Bronchial epithelial cell (primary cell): Measurements from ENCODE around the gene OR13F1. TPM values are rescaled to one million over a fixed set of nuclear protein-coding genes. Genes with fewer than 3 reads are reported as not detected.

Experiments
- DNase-seq: peaks from one replicate; pipeline ENCODE4 v3.0.0-alpha.2; 2010; ENCODE audit warnings: low read depth
- FAIRE-seq: peaks from 2 replicates; lab custom pipeline; 2011; peaks lifted over from hg19 to GRCh38; lab: Jason Lieb, UNC
- H3K27me3 ChIP-seq: 2 replicates; pipeline ENCODE4 v1.5.1; 2011; ENCODE audit warnings: low read length; ENCODE audit not compliant: control insufficient read depth, insufficient read depth
- H3K36me3 ChIP-seq: 2 replicates; pipeline ENCODE4 v1.5.1; 2011; ENCODE audit warnings: low read length; ENCODE audit not compliant: control insufficient read depth, insufficient read depth
- H3K4me3 ChIP-seq: 2 replicates; pipeline ENCODE4 v1.5.1; 2011; ENCODE audit warnings: mild to moderate bottlenecking, low read depth, low read length, control low read depth
- total RNA-seq: library from RNA; depleted of rRNA; stranded (reverse); fragments of >200 nt; gene quantifications from 2 replicates; pipeline ENCODE4 v1.2.1, GENCODE V29; 2014
- TF ChIP-seq, protein P1 (sequence below): IDR thresholded peaks from 2 replicates; pipeline ENCODE4 v1.5.1; 2011; ENCODE audit warnings: mild to moderate bottlenecking, moderate library complexity, low read length, control low read depth, inconsistent platforms; ENCODE audit not compliant: insufficient read depth, severe bottlenecking

OR13F1 gene, protein sequence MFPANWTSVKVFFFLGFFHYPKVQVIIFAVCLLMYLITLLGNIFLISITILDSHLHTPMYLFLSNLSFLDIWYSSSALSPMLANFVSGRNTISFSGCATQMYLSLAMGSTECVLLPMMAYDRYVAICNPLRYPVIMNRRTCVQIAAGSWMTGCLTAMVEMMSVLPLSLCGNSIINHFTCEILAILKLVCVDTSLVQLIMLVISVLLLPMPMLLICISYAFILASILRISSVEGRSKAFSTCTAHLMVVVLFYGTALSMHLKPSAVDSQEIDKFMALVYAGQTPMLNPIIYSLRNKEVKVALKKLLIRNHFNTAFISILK
- total RNA-seq, result not detected in 2 replicates

DNA sequence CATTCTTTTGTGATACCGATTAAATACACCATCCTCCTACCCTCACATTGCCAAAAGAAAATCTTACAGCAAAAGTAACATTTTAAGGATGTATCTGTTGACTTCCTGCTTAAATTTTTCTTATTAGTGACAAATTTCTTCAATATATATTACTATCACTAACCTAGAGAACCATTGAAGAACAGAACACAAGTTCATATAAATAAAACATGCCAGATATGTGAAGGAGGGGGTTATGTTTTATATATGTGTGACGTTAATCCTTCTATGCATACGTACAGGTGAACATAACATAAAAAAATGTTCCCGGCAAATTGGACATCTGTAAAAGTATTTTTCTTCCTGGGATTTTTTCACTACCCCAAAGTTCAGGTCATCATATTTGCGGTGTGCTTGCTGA lies at the start of gene OR13F1:
OR13F1 (plus strand) TSS at position 301 of the 400 bp plus-strand sequence; CDS start at position 301, 0 bp downstream.
- no peak within 1 kb of the TSS for H3K4me3 ChIP-seq
- DNase-seq (no peak), FAIRE-seq (no peak)
- H3K36me3 ChIP-seq, result no peaks in the 10 kb centered on the region
- TF ChIP-seq, protein P1, sequence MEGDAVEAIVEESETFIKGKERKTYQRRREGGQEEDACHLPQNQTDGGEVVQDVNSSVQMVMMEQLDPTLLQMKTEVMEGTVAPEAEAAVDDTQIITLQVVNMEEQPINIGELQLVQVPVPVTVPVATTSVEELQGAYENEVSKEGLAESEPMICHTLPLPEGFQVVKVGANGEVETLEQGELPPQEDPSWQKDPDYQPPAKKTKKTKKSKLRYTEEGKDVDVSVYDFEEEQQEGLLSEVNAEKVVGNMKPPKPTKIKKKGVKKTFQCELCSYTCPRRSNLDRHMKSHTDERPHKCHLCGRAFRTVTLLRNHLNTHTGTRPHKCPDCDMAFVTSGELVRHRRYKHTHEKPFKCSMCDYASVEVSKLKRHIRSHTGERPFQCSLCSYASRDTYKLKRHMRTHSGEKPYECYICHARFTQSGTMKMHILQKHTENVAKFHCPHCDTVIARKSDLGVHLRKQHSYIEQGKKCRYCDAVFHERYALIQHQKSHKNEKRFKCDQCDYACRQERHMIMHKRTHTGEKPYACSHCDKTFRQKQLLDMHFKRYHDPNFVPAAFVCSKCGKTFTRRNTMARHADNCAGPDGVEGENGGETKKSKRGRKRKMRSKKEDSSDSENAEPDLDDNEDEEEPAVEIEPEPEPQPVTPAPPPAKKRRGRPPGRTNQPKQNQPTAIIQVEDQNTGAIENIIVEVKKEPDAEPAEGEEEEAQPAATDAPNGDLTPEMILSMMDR, result no peak
- H3K27me3 ChIP-seq, result no peaks in the 10 kb centered on the region

DNA sequence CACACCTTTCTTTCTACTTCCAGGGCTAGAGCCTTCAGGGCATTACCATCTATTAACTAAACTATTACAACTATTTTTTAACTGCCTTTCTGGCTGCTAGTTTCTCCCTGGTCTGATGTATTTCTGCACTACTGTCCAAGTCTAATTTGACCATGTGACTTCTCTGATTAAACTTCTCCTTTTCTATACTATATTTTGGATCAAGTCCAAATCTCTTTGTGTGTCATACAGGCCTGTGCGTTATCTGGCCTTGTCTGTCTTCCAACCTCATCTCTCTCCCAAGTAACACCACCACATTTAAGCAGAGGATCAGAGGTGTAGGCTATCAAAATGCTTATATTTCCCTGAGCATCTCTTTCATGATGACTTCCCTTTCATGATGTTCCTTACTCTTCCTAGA lies 47.2 kb upstream of the OR13F1 start:
- TF ChIP-seq, protein P1, result no peak
- no peak overlapping the region for H3K4me3 ChIP-seq
- H3K27me3 ChIP-seq, result no peaks in the 10 kb centered on the region
- FAIRE-seq (no peak), DNase-seq (no peak)
- H3K36me3 ChIP-seq, result no peaks in the 10 kb centered on the region

DNA sequence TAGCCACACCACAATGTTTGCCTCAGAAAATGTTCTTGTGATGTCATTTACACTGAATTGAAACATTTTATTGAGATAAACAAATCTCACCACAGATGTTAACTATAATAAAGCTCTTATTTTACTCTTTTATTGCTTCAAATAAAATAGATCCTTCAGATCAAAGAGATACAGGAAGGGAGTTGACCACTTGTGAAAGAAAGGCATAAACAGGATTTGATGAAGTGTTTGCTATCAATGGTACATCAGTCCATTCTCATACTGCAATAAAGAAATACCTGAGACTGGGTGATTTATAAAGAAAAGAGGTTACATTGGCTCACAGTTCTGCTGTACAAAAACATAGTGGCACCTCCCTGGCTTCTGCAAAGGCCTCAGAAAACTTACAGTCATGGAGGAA lies 40.2 kb upstream of the OR13F1 start:
- H3K4me3 ChIP-seq, result no peak overlapping the region
- no peaks in the 10 kb centered on the region for H3K36me3 ChIP-seq
- DNase-seq (no peak), FAIRE-seq (no peak)
- TF ChIP-seq, protein P1, result no peak
- H3K27me3 ChIP-seq, result no peaks in the 10 kb centered on the region

DNA sequence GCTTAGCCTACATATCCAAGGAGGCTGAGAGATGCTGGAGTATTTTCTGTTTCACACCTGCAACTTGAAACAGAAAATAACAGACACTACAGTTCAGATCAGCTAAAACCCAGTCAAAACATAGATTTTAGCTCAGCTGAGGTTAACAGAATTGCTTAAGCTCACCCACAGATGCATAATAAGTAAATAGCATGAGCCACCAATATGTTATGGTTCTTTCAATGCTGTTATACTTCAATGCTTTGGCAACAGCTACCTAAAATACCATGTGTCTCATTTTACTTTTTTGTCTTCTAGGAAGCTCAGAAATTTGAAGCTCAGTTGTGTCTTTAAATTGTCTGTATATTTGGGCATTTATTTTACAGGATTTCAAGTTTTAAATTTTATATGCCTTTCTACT lies 35.8 kb upstream of the OR13F1 start:
- FAIRE-seq (no peak), DNase-seq (no peak)
- TF ChIP-seq, protein P1, result no peak
- Histone ChIP-seq H3K4me3 (no peak overlapping the region), H3K27me3 (no peaks in the 10 kb centered on the region), H3K36me3 (no peaks in the 10 kb centered on the region)

DNA sequence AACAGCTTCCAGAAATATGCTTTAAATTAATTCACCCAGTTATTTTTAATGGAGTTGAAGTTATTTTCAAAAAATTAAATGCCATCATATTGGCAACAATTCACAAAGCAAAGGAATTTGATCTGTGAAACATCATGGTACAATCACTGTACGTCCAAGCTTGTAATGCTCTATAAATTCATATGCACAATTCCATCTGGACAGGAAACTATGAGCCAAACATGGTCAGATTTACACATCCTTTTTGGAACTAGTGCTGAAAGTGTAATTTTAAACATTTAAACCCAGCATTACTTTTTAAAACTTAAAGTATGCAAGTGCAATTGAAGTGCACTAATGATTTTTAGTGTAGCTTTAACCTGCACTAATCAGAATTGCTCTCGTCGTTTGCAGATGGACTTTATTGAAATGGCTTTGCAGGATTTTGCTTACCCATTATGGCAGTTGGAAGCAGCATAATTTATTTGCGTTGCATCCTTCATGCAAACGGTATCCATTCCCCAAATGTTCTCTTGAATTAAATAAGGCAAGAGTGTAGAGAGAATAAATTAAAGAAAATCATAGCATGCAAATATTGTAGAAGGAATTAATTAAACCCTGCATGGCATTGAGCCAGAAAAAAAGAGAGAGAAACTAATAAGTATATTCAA lies 21.0 kb upstream of the OR13F1 start:
- no peaks in the 10 kb centered on the region for H3K27me3 ChIP-seq
- FAIRE-seq, result no peak

More for the DNA sequence above, 21.0 kb upstream of the OR13F1 start:
- no peak for DNase-seq
- TF ChIP-seq, protein P1, result no peak
- no peak overlapping the region for H3K4me3 ChIP-seq
- H3K36me3 ChIP-seq, result no peaks in the 10 kb centered on the region
